Stimulated activated CD4-positive, alpha-beta T cell treated with anti-CD3 and anti-CD28 coated beads, Interleukin-15, amount 100 ng/mL, for 24 hours (primary cell): Measurements from ENCODE around the gene CERS6.
A peak's percentile ranks its signal among the peaks of the same experiment; 100 is the strongest.
"Not testable (repeated sequence)": the region's sequence is repeated elsewhere in the genome, so short reads cannot be mapped to it uniquely, and the experiment has no call there.

Experiments
- DNase-seq: peaks from one replicate; pipeline ENCODE4 v3.0.0-alpha.2; 2020

The CERS6 gene

DNA sequence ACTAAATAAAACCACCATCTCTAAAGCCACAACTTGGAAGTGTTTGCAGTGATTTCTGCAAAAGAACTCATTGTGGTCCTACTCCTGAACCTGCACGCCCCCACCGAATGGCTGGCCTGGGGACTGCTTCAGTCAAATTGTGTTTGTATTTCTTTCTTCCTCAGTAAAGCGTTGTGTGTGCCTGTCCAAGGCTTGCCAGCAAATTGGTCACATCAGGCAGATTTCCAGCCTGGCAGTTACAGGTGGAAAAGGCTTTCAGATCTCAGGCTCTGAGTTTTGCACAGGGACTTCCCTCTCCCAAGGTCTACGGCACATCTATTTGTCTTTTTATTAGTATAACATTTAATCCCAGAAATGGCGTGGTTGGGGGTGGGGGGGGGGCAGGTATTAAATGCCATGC lies 292.4 kb downstream of the CERS6 start:
- DNase-seq: no peak

DNA sequence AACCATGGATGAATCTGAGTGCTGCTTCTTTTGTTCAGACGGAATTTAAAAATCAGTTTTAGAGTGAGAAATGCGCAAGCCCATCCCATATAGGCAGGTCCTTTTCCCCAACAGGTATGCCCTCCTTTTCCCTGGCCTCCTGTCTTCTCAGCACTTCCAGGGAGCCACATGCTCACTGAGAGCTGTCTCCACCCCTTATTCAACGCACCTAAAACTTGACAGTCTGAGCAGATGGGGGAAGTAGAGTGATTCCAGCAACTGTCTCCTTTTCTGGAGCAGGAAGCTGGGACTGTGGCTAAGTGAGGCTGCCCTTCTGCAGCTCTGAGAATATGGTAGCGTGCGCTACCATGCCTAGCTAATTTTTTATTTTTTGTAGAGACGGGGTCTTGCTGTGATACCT lies 293.2 kb downstream of the CERS6 start:
- no peak for DNase-seq

DNA sequence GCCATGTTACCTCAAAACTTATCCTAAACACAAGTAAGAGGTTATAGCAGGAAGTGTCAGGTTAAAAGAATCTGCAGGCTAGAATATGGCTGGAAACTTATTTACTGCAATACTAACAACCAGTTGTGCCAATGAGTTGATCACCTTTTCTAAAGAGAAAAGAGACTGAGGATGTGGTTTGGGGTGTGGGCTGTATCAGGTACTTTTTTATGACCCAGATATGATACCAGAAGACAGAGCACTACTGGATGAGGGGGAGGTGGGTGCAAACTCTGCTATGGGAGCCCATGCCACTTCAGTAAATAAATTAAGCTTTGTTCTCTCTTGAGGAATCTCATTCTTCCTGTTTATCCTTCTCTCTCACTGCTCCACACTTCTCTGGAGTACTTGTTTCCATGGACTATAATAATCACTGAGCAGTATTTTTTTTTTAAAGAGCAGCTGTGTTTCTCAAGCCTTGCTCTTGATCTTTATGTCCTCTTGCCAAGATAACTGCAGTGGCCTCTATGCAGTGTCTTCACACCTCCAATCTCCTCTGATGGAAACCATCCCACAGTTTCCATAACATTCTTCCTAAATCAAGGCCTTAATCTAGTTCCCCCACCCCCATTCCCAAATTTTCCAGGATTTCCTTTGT lies 295.1 kb downstream of the CERS6 start:
- DNase-seq: peak; percentile 32

DNA sequence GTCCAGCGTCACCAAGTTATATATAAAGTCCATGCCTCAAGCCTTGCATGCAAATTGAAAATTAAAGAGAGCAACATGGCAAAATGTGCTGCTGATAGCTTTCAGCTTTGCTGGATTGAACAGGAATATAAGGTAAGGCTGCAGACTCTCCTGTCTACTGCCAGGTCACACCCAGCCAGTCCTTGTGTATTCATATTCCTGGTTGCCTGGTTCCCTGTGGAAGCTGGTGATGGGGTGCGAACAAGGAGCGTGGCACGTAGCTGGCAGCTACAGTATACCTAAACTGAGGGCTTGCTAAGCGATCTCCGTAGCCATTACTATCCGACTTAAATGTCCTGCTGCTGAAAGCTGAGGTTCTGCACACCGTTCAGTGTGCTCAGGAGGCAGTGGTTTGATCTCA lies 296.3 kb downstream of the CERS6 start:
- DNase-seq: no peak

DNA sequence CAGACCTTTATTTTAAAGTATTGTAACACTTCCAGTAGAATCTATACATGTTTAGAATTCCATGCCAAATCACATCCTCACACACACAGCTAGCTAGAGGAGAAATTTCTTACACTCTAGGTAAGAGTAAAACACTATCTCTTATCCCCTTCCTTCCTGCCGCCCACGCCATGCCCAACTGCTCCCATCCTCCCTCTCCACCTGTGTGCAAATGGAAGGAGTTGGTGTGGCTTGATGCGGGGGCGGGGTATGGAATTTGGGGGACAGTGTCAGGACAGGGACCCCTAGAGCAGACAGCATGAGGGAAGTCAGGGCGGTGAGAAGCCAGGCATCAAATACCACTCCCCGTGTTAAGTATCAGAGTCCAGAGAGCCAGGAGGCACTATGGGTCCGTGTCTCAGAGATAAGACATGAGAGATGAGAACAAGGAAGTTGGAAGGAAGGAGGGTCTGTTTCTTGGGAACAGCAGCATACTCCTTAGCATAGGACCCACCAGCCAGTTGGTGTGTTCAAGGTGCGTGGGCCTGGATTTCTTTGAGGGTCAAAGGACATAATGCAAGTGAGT lies 297.8 kb downstream of the CERS6 start:
- DNase-seq: no peak

DNA sequence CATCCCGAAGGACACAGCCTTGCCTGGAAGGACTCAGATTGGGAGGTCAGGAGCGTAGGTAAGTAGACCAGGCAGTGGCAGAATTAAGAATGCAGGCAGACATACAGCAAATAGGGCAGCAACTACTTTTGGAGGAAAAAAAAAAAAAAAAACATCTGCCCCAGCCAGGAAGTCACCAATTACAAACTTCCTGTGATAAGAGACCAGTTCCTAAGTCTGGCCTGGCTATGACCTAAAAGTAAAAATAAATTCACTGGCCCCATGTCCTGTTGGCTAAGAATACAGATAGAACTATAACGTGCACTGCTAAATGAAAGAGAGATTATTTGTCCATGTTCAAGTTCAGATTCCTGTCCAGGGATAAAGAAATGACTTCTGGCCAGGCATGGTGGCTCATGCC lies 301.2 kb downstream of the CERS6 start:
- DNase-seq: no peak

DNA sequence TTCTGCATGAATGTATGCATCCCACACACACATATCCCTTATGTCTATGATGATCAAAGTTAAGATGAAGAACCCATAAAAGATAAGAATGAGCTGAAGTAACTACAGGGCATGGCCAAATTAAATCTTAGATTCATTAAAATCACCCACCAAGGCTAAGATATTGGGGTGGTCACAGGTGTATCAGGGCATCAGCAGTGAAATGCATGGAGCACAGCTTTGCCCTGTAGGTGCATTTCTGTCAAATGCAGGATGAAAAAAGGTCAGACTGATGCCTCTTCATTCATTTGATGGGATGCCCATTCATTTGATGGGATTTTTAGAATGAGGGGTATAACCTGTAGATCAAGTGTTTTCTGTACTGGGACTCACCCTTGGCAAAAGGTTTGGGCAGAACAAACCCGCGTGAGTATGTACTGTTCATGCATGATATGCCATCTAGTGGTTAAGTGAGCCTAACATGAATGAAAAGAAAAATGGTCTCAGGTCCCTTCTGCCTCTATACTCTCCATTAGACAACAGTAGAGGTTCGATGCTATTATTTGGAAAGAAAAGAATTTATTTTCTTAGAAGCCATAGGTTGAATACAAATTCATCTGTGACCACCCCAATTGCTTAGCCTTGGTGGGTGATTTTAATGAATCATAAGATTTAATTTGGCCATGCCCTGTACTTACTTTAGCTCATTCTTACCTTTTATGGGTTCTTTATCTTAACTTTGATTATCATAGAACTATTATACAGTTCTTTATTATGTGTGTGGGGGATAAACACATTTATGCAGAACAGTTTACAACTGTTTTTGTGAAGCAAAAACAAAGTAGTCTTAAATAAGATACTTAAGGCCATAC lies 303.1 kb downstream of the CERS6 start:
- peak; percentile 16 for DNase-seq

DNA sequence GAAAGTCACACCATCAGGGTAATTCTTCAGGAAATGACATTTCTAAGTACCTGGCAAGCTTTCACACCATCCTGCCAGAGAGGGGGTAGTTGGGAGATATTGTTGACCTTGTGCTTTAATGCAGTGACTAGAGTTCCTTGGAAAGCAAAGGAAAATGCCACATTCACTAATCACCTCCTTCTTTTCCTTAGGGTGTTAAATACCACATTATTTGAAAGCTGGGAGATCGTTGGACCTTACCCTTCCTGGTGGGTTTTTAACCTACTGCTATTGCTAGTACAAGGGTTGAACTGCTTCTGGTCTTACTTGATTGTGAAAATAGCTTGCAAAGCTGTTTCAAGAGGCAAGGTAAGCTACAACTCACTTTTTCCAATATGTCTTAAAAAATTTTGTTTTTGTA lies 309.3 kb downstream of the CERS6 start:
- DNase-seq: no peak

DNA sequence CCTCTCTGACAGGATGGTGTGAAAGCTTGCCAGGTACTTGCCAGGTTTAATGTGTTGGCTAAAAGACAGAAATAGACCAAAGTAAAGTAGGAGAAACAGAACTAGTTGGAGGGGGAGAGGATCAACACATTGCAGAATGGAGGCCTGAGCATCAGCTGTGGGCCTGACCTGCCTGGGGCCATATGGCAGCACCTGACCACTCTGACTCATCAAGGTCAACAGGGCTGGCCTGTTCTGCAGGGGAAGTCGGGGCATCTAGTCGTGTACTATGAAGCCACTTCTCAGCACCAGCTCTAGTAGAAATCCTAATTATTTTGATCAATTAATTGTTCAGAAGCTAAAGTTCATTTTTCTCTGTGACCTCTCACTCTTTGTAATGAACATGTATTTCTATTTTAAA lies 310.5 kb downstream of the CERS6 start:
- DNase-seq: no peak

DNA sequence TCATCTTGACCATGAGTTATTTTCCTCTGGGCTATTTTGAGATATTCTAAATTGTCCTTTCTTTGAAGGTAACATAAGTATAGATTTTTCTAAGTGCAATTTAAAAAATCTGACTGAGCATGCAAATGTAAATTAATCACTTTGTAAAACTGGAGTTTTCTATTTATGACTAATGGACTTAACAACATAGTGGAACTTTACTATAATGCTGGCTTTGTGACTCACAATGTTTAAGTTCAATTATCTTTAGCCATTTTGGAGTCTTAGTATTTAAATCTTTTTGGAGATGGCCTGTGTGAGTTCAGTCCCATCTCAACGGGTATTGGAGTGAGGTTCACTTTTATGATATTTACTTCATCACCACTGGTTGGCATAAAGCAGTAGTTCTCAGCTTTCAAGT lies 311.2 kb downstream of the CERS6 start:
- DNase-seq: no peak

DNA sequence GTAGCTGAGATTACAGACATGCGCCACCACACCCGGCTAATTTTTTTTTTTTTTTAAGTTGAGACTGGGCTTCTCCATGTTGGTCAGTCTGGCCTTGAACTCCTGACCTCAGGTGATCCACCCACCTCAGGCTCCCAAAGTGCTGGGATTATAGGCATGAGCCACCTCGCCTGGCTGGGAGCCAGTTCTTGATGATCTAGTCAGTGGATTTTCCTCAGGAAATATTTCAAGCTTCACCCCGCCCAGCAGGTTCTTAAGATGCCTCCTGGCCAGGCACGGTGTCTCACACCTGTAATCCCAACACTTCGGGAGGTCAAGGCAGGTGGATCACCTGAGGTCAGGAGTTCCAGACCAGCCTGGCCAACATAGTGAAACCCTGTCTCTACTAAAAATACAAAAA lies 312.3 kb downstream of the CERS6 start:
- DNase-seq: not testable (repeated sequence)

DNA sequence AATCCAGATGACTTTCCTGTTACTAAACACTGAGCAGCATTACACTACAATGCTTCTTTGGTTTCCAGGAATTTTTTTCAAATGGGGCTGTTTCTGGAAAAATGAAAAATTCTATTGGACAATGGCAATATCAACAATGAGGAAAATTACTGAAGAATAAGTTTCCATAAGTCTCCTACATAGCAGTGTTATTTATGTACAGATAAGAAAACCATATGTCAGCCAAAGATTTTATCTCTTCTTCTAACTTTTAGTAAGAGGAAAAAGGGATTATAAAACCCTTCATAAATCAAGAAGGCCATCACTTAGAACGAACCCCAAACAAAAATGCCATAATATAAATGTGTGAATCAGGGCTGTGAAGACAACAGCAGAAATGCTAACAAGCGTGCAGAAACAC lies 314.7 kb downstream of the CERS6 start:
- no peak for DNase-seq

DNA sequence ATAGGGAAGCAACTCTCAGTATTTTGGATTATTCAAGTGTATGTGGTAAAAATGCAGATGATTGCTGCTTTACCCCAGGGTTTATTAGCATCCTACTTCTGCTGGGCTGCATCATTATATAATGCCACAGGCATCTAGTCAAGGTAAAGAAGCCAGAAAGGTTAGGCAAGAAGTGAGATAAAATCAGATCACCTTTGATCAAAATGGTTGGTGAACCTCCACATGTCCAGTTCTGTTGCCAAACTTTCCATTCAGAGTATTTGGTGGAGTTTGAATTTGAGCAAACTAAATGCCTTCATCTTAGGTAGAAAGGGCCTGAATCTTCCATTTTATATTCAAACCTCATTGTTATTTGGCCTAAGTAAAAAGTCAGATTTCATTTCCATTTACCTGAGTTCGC lies 316.6 kb downstream of the CERS6 start:
- no peak for DNase-seq

DNA sequence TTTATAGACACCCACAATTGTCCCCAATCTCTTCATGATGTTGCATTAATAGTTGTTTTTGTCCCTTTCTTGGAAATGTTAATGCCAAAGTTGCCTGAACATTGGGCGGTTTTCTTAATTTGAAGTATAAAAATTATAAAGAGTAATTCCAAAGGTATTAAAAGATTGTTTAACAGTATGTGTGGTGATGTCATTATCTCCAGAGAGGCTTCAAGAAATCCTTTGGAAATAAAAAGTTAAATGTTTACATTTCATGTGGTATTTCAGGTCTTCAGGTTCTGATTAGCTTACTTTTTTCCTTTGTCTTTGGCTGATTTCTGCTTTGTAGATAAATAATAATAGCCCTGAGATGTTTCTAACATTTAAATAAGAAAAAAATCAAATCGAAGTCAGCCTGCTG lies 317.1 kb downstream of the CERS6 start:
- DNase-seq: no peak

DNA sequence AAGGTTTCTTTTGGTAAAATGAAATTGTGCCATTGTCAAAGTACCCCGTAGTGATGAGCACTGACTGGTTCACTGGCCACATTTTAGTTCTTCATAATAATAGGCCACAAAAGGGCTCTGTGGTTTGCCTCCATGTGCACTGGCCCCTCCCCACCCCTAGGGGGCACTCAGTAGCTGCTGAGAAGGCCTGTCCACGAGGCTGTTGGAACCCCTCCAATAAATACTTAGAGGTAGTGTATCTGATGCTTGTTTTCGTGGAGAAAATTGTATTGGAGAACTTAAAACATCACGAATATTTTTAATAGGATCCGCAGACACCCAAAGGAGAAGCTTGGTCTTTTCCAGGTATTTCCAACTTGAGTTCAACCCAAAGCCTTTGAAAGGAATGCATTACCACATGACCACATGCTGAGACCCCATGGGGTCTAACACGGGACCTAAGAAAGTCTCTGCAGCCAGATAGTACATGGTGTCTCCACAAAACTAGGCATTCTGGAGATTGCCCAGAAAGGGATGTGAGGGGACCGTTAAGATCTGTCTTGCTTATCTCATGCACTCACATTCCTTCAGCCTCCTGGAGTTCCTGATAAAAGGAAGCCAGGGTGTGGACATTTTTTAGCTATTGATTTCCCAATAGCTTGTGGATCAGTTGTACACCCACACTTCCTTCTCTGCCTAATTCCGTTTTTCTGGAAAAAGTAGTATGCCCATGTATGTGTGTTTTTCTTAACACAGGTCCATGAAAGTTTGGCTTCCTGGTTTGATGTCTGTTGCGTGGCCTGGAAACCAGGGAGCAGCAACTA lies 317.8 kb downstream of the CERS6 start:
- DNase-seq: peak; percentile 51

DNA sequence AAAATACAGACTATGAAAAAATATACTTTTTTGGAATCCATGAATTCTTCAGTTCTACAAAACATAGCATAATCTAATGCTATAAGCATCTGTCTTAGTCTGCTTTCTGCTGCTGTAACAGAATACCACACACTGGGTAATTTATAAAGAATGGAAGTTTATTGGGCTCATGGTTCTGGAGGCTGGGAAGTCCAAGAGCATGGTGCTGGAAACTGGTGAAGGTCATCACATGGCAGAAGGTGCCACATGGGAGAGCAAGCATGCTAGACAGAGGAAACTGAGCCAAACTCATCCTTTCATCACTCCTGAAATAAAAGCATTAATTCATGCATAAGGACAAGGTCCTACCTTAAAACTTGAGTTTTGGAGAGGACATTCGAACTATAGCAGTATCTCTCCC lies 319.8 kb downstream of the CERS6 start:
- DNase-seq: no peak

DNA sequence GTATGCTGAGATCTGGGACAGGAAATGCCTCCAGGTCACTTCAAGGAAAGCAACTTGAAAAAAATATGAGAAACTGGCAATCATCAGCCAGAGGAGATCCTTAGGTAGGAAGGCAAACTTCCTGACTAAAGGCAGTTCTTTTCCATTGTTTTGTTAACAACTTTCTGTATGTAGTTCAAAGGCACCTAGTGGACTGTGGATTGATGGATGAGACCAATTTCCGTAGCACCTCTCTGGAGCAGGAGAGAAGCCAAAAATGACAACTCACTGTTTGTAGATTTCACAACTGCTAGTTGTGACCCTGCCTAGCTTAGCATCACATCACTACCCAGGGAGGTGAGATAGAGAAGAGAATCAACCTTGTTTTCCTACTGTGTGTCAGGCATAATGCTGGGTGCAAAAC lies 324.6 kb downstream of the CERS6 start:
- DNase-seq: no peak

DNA sequence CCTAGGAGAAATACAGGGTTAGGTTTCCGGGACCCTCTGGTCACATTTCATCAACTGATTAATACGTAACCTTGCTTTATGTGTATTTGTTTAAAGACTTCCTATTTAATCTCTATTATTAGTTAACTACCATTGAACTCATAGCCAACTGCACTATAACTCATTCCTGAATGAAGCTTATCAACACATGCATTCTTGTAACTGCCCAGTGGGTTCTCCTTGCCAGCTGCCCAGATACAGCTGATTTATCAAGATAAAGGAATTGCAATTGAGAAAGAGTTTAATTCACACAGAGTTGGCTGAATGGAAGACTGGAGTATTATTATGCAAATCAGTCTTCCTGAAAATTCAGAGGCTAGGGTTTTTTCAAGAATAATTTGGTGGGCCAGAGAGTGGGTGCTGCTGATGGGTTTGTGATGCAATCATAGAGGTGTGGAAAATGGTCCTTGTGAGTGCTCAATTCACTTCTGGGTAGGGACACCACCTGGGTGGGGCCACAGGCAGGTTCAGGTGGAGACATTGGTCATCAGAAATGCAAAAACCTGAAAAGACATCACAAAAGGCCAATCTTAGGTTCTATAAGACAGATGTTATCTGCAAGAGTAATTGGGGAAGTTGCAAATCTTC lies 325.2 kb downstream of the CERS6 start:
- DNase-seq: no peak

DNA sequence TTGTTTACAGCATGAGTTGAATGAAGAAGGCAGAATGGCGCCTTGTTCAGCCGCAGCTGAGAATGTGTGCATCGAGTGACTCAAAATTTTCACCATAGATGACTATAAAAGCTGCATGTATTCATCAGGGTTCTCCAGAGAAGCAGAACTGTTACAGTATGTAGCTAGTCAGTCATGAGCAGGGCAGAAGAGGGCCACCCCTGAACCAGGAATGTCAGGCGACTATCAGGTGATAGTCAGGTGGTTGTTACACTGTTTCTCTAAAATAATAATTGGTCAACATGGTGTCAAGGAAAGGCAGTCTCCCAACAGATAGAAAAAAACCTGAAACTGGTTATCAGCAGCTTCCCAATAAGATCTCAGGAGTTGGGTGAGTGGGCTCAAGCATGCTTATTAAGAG lies 326.2 kb downstream of the CERS6 start:
- DNase-seq: no peak

DNA sequence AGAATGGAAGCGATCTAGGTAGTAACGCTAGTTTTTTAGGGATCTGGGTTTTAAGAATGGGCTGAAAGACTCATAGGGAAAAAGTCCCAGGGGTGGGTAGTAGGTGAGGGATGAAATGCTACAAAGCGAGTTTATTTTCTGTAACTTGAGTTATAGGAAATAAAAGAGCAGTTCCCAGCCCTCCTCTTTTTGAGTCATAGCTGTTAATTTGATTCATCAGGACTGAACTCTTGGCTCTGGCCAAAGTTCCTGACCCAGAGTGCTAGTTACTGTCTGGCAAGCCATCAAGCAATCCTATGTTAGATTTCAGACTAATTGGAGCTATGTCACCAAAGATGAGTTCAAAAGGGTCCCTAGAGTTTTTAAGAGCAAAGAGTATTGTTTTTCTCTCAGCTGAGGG lies 328.9 kb downstream of the CERS6 start:
- DNase-seq: no peak

DNA sequence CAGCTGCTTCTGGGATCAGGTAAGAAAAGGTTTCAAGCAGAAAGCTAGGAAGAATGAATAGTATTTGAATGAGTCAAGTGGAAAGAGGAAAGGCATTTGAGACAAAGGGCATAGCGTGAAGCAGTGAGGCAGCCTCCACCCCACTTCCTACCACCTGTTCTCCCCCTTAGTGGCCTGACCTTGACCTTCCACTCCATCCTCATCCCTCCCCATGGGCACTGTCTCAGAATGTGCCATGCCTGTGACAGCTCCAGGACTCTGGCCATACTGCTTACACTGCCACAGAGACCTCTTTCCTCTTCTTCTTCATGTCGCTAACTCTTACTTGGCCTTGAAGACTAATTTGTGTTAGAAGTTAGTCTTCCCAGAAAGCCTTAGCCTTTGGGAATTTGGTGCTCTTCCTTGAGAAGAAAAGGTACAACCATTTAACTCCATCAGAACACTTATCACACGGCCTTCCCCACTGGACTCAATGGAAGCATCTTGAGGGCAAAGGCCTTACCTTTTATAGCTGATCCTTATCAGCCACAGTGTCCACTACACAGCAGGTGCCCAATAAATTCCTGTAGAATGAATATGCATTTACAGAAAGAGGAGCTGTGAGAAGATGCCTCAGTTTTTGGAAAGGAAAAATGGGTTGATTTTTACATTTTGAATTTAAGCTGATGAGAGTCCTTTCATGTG lies 331.2 kb downstream of the CERS6 start:
- no peak for DNase-seq

DNA sequence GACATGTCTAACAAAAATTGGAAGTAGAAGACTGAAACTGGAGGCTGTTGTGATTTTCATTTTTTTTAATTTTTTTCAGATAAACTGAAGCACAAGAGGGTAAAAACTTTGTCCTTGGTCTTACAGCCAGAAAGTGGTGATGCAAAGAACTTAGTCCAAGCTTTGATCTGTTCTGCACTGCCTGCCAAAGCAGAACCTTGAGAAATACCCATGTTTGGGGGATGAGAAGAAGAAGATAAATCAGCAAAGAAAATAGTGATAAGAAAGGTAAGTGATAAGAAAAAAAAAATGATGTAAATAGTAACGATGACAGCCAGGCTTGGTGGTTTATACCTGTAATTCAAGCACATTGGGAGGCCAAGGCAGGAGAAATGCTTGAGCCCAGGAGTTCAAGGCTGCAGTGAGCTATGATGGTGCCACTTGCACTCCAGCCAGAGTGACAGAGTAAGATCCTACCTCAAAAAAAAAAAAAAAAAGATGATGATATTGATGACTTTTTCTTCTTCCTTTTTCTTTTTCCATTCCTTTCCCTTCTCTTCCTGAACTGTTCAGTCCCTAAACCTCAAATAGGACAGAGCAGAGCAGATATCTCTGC lies 331.8 kb downstream of the CERS6 start:
- DNase-seq: no peak
